GM10847 (cell line): Measurements from ENCODE around the gene ZFP36L1.

Source experiments
- POLR2A ChIP-seq: IDR thresholded peaks from 2 replicates; pipeline ENCODE4 v1.6.1; 2011; ENCODE audit not compliant: insufficient read length; ENCODE audit errors: extremely low read depth

ZFP36L1 gene

GRCh38 chr14:68820999-68821683 is 28.3 kb upstream of the ZFP36L1 start:
- no peak for TF ChIP-seq POLR2A

DNA sequence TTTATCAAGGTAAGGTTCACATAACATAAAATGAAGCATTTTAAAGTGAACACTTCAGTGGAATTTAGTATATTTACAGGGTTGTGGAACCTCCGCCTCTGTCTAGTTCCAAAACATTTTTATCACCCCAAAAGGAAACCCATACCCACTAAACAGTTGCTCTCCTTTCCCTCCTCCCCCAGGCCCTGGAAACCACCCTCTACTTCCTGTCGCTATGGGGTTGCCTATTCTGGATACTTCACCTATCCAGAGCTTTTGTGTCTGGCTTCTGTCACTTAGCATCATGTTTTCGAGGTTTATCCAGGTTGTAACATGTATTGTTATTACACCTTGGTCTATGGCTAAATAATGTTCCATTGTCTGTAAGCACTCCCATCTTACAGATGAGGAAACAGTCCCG is 27.7 kb upstream of the ZFP36L1 start:
- TF ChIP-seq POLR2A = no peak

- no peak for TF ChIP-seq POLR2A
Measured at GRCh38 chr14:68820119-68820518, 27.3 kb upstream of the ZFP36L1 start.

DNA sequence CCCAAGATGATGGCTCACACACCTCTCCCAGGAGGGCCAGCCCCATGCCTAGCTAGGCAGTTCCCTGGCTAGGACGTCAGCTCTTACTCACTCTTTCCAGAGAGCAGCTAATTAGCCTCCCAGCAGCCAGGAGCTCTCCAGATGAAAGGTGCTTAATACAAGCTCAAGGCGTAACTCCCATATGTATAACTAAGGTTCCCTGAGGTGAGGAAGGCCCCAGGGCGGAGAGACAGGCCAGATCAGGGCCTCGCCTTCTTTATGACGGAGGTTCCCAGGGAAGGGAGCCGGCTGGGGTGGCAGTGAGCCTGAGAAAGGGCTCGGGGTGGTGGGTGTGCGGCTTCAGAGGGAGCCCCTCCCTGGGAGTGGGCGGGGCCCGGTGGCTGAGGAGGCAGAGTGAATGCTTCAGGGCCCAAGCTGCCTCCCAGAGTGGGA is 26.4 kb upstream of the ZFP36L1 start:
- no peak for TF ChIP-seq POLR2A

DNA sequence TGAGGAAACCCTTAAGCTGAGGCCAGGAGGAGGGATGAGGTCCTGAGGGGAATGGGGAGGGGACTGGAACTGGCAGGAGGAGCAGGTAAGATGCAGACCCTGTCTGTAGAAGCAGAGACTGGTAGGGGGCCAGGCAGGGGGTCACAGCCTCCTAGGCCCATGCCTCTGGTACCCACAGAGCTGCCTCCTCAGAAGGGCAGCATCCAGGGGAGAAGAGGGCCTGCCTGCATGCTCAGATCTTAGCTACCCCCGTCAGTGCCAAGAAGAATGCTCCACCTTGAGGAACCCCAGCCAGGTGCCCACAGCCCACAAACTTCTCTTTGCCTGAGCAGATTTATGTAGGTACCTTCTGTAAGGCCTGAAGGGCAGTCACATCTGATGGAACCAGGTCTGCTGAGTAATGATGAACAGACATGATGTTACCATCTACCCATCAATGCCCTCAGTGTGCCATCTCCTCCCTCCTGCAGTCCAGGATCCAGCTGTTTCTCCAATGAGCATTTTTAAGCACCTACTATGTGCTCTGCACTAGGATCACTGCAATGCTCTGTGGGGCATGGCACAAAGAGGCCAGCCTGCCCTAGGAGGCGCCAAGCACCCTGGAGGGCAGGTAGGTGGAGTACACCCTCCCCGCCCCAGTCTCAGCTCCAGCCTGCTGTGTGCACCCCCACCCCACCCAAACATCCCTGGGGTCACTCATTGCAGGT is 24.8 kb upstream of the ZFP36L1 start:
- TF ChIP-seq POLR2A = no peak

- no peak for TF ChIP-seq POLR2A
Measured at GRCh38 chr14:68816943-68817430, 24.1 kb upstream of the ZFP36L1 start.

GRCh38 chr14:68816183-68816942 is 23.5 kb upstream of the ZFP36L1 start:
- peak; percentile 41 for TF ChIP-seq POLR2A

DNA sequence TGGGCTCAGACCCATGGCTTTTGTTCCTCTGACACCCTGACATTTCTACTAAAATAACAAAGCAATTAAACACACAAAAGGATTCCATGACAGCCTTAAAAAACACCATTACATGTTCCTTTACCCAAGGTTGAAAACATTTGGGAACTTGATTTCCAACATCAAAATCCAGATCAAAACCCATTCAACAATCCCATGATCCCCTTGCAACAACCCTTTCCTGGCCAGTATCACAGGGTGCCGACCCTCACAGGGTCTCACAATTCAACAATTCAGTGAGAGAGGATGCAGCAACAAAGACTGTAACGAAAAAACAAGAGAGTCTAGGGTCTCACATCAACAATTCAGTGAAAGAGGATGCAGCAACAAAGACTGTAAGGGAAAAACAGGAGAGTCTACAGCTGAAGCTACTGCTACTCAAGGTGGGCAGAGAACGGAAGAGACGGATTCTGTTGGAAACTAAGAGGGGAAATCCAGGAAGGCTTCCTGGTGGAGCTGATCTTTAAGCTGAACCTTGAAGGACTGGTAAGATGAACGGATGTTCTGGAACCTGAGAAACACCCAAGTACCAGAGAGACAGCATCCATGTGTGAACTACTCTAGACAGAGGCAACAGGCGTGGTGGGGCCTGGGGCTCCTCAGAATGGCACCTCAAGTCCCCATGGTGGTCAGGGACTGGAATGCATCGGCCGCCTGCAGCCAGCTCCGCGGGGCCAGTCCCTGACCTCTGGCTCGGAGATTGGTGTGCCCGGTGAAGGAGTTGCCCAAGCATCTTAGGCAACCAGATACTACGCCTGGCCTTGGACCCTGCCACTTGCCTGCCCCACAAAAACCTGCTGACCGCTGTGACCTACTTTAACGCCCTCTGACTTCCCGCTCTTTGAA is 22.7 kb upstream of the ZFP36L1 start:
- TF ChIP-seq POLR2A = no peak

GRCh38 chr14:68814539-68815297 is 21.9 kb upstream of the ZFP36L1 start:
- no peak for TF ChIP-seq POLR2A

DNA sequence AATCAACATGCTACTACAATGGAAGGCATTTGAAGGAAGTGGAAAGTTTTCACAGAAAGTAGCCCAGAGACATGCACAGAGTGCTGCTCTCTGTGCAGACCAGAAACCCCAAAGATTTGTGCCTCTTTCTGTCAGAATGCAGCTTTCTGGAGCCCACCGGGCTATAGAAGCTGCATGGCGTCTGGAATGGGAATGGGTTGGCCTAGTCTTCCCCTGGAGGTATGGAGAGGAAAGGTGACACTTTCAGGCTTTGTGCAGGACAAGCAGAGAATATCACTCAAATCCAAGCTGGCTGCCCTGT is 21.3 kb upstream of the ZFP36L1 start:
- no peak for TF ChIP-seq POLR2A

DNA sequence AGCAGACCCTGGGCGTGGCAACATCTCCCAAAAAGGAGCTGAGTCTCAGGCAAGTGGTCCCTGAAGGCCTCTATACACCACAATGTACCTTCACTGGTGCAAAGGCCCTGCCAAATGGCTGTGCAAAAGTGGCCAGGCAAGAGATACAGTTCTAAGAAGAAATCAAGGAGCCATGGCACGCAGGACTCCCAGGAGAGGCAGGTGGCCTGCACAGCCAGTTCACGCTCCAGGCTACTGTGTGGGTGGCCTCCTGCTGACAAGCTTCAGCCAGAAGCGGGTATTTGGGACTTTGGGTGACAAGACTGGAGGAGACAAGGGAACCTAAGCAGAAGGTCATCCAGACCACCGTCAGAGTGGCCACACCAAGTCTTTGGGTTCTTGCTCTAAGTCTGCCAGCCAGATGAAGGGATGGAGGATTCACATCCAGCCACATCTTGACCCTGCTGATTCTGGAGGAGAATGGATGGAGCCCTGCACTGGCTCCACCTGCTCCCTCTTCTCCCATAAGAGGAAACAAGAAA is 20.5 kb upstream of the ZFP36L1 start:
- TF ChIP-seq POLR2A = no peak

- TF ChIP-seq POLR2A = no peak
Measured at GRCh38 chr14:68811171-68811570, 18.3 kb upstream of the ZFP36L1 start.

DNA sequence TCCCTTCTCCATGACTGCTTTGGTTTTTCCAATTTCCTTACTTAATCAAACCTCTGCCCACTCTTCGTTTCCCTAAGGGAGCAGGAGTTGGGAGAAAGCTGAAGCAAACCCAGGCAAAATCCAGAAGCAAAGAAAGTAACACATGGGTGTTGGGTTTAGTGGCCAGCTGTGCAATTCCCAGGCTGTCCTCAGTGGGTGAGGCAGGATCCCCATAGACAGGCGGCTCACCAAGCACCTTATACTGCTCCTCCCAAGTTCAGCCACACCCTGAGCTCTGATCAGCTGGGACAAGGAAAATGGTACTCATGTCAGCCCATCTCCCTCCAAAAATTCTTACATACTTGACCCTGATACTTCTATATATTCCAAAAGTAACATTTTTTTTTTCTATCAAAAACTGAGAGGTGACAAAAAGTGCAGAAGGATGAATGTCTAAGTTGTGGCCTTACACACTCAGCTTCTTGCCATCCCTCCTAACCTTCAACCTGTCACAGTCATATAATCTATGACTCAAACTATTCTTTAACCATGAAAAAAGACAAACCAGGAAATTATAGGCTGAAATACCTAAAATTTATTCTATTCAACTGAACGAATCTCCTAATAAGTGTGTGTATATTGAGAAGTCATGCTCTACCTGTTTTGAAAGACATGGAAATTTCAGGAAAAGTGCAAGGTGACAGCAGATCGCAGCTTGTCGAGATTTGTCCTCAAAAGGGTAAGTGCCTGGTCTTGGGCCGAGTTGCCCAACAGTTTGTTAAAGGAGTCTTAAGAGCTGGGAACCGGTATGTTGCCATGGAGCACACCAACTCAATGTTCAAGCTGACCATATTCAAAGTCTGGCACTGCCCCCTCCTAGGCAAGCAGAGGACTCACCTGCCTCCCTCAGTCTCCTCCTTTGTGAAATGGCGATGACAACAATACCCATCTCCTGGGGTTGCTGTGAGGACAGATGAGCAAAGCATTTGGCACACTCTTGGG is 17.6 kb upstream of the ZFP36L1 start:
- TF ChIP-seq POLR2A = no peak
